Measurements from ENCODE around the gene ODAD4. TPM values are rescaled to one million over a fixed set of nuclear protein-coding genes. Genes with fewer than 3 reads are reported as not detected.

The ODAD4 gene, protein sequence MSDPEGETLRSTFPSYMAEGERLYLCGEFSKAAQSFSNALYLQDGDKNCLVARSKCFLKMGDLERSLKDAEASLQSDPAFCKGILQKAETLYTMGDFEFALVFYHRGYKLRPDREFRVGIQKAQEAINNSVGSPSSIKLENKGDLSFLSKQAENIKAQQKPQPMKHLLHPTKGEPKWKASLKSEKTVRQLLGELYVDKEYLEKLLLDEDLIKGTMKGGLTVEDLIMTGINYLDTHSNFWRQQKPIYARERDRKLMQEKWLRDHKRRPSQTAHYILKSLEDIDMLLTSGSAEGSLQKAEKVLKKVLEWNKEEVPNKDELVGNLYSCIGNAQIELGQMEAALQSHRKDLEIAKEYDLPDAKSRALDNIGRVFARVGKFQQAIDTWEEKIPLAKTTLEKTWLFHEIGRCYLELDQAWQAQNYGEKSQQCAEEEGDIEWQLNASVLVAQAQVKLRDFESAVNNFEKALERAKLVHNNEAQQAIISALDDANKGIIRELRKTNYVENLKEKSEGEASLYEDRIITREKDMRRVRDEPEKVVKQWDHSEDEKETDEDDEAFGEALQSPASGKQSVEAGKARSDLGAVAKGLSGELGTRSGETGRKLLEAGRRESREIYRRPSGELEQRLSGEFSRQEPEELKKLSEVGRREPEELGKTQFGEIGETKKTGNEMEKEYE
- 10 to 100 TPM; 22.3 to 26.0 TPM for total RNA-seq
- 53.7 TPM for polyA plus RNA-seq (ENCODE audit: insufficient read depth, low read depth, low replicate concordance)
- long read RNA-seq, donor 1 = 0 reads
- long read RNA-seq, donor 2 = 0 reads

DNA sequence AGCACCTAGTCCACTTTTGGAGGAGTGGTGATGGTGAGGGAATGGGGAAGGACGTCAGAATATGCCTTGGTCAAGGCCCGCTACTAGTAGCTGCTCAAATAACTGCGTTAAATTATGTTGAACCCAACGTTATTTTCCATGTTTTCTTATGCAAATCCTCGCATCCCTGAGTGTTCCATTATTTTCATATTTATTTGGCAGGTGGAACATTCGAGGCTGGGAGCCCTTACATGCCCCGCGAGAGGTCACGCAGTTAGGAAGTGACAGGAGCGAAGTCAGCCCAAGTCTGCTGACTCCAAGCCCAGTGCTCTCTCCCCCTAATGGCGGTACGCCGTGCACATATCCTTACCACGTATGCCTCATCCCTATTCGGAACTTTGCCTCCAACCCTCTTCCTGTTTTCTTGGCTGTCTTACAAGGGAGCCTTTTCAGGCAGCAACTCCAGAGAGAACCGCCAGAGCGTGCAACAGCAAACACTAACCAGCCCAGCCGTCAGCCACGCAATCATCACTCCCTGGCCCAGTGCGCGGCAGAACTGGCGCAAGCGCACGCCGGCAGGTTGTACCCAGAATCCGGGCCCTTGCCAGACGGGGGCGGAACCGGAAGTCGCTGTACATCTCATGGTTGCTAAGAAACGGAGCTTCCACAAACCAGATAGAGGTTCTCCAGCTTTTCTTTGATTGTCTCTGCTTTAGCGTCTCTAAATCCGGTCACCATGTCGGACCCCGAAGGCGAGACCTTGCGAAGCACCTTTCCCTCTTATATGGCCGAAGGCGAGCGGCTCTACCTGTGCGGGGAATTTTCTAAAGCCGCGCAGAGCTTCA is at the start of gene ODAD4:
TSS of gene ODAD4 (plus strand) at position 609 of the 824 bp plus-strand sequence. CDS start at position 716, 107 bp downstream.
- peak; percentile 97 for DNase-seq
- Histone ChIP-seq H3K9me3 (no peaks in the 10 kb centered on the region), H3K27me3 (no peaks in the 10 kb centered on the region), H3K27ac (peak within 1 kb of the TSS; percentile 31 to 85), H3K36me3 (ENCODE audit: low read depth, missing control alignments) (no peaks in the 10 kb centered on the region), H3K4me1 (peaks cover 6% of the 10 kb centered on the region), H3K4me3 (peak within 1 kb of the TSS; percentile 52 to 61)
- TF ChIP-seq POLR2A (IDR thresholded peaks at IDR 0.05) = no peak
- TF ChIP-seq, protein P1, sequence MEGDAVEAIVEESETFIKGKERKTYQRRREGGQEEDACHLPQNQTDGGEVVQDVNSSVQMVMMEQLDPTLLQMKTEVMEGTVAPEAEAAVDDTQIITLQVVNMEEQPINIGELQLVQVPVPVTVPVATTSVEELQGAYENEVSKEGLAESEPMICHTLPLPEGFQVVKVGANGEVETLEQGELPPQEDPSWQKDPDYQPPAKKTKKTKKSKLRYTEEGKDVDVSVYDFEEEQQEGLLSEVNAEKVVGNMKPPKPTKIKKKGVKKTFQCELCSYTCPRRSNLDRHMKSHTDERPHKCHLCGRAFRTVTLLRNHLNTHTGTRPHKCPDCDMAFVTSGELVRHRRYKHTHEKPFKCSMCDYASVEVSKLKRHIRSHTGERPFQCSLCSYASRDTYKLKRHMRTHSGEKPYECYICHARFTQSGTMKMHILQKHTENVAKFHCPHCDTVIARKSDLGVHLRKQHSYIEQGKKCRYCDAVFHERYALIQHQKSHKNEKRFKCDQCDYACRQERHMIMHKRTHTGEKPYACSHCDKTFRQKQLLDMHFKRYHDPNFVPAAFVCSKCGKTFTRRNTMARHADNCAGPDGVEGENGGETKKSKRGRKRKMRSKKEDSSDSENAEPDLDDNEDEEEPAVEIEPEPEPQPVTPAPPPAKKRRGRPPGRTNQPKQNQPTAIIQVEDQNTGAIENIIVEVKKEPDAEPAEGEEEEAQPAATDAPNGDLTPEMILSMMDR (IDR thresholded peaks at IDR 0.05) = peak; percentile 34 to 61 (median 50)
- WGBS, 2 donors = 1 to 2% methylated on average over 35 to 43 of the region's 43 CpGs
- intact Hi-C loops (cut with DNase I; ENCODE audit: low total_unique reads) = no loop called here

DNA sequence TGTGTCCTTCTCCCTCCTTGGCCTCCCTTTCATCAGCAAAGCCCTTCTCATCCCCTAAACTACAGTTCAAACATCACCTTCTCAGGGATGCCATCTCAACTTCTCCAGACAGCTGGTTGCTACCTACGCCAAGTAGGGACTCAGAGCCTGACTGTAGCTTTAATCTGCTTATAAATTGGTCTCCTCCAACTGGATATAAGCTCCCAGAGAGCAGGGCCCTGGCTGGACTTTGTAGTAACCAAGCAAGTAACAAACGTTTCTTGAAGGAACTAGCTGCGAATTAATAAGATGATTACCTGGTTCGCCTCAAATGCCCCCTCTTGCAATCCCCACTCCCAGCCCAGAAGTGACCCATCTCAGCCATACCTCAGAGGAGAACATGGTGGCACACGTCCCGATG is 47.7 kb upstream of the ODAD4 start:
- TF ChIP-seq, protein P1 (IDR thresholded peaks at IDR 0.05) = no peak
- no peak for TF ChIP-seq POLR2A (IDR thresholded peaks at IDR 0.05)
- no peaks in the 10 kb centered on the region for H3K36me3 ChIP-seq (ENCODE audit: low read depth, missing control alignments)
- DNase-seq = no peak
- no peaks in the 10 kb centered on the region for H3K27me3 ChIP-seq
- H3K27ac ChIP-seq = no peak overlapping the region
- no peaks in the 10 kb centered on the region for H3K4me1 ChIP-seq
- WGBS, 2 donors = 87 to 90% methylated on average over 6 of the region's 6 CpGs
- no peaks in the 10 kb centered on the region for H3K9me3 ChIP-seq
- H3K4me3 ChIP-seq = no peak overlapping the region
- intact Hi-C loops (cut with DNase I; ENCODE audit: low total_unique reads) = no loop called here

DNA sequence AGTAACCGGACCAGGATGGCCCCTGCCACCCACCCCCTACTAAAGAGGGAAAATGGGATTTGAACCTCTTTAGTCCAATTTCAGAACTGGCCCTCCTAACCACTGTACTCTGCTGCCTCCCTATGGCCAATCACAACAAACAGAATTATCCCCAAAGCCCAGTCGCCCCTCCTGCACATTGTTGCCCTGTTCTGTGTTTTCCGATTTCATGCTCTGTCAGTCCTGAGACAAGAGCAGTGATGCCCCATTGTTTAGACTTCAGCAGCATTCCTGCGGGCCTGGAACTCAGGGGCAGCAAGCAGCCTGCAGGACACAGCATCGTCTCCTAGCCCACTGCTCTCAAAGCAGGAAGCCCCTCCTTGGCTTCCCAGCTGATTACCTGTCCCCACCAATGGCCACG is 44.7 kb upstream of the ODAD4 start:
- no peak for DNase-seq
- 85 to 88% methylated on average over 6 of the region's 6 CpGs for WGBS, 2 donors
- no peak overlapping the region for H3K27ac ChIP-seq
- no peaks in the 10 kb centered on the region for H3K36me3 ChIP-seq (ENCODE audit: low read depth, missing control alignments)
- intact Hi-C loops (cut with DNase I; ENCODE audit: low total_unique reads) = no loop called here
- H3K4me1 ChIP-seq = no peaks in the 10 kb centered on the region
- H3K27me3 ChIP-seq = no peaks in the 10 kb centered on the region
- TF ChIP-seq, protein P1 (IDR thresholded peaks at IDR 0.05) = no peak
- TF ChIP-seq POLR2A (IDR thresholded peaks at IDR 0.05) = no peak
- no peaks in the 10 kb centered on the region for H3K9me3 ChIP-seq
- no peak overlapping the region for H3K4me3 ChIP-seq

DNA sequence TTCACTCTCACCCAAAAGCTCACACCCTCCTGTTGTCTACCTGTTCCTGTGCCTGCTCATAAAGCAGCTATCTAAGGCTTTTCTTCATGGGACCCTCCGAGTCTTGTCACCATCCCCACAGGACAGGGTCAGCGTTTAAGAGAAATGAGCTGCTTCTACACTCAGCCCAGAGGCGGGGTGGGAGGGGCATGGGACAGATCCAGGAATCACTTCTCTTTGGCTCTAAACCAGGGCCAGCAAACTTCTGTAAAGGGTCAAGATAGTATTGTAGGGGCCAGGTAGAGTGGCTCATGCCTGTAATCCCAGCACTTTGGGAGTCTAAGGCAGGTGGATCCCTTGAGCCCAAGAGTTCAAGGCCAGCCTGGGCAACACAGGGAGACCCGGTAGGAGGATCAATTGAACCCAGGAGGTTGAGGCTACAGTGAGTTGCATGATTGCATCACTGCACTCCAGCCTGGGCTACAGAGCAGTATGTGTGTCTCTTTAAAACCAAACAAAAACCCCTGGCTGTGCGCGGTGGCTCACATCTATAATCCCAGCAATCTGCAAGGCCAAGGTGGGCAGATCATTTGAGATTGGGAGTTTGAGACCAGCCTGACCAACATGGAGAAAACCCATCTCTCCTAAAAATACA is 42.0 kb upstream of the ODAD4 start:
- no peaks in the 10 kb centered on the region for H3K36me3 ChIP-seq (ENCODE audit: low read depth, missing control alignments)
- H3K27me3 ChIP-seq = no peaks in the 10 kb centered on the region
- H3K4me3 ChIP-seq = no peak overlapping the region
- H3K27ac ChIP-seq = no peak overlapping the region
- no peaks in the 10 kb centered on the region for H3K4me1 ChIP-seq
- no peaks in the 10 kb centered on the region for H3K9me3 ChIP-seq
- intact Hi-C loops (cut with DNase I; ENCODE audit: low total_unique reads) = no loop called here
- 70 to 84% methylated on average over 4 to 6 of the region's 6 CpGs for WGBS, 2 donors
- DNase-seq = no peak
- TF ChIP-seq, protein P1 (IDR thresholded peaks at IDR 0.05) = no peak
- no peak for TF ChIP-seq POLR2A (IDR thresholded peaks at IDR 0.05)
